Activated naive CD4-positive, alpha-beta T cell treated with anti-CD3 and anti-CD28 coated beads, Interleukin-2, amount 10 ng/mL, durations not matched to agents 7 days and 5 days (primary cell): ENCODE data around the gene SLC22A6.
A peak's percentile ranks its signal among the peaks of the same experiment; 100 is the strongest.

Source experiments
- CTCF ChIA-PET: fragments of 350-600 bp; sonication (Branson Sonifier 250); formaldehyde crosslinking; loops from one replicate; lab custom pipeline; 2021; ENCODE audit warnings: antibody characterized with exemption; lab: Charles Lee
- DNase-seq: peaks from one replicate; pipeline ENCODE4 v3.0.0-alpha.2; 2020
- H3K27ac Mint-ChIP-seq: one replicate; pipeline ENCODE4 v1.8.0; 2021; ENCODE audit warnings: mild to moderate bottlenecking, moderate library complexity, mixed read lengths
- H3K27me3 Mint-ChIP-seq: one replicate; pipeline ENCODE4 v1.8.0; 2021; ENCODE audit warnings: mild to moderate bottlenecking, mixed read lengths
- H3K36me3 Mint-ChIP-seq: one replicate; pipeline ENCODE4 v1.8.0; 2021; ENCODE audit warnings: mixed read lengths
- H3K4me1 Mint-ChIP-seq: one replicate; pipeline ENCODE4 v1.8.0; 2021; ENCODE audit warnings: mixed read lengths
- H3K4me3 Mint-ChIP-seq: one replicate; pipeline ENCODE4 v1.8.0; 2021; ENCODE audit warnings: mild to moderate bottlenecking, moderate library complexity, mixed read lengths
- H3K9me3 Mint-ChIP-seq: one replicate; pipeline ENCODE4 v1.8.0; 2021; ENCODE audit warnings: mixed read lengths

Gene SLC22A6

DNA sequence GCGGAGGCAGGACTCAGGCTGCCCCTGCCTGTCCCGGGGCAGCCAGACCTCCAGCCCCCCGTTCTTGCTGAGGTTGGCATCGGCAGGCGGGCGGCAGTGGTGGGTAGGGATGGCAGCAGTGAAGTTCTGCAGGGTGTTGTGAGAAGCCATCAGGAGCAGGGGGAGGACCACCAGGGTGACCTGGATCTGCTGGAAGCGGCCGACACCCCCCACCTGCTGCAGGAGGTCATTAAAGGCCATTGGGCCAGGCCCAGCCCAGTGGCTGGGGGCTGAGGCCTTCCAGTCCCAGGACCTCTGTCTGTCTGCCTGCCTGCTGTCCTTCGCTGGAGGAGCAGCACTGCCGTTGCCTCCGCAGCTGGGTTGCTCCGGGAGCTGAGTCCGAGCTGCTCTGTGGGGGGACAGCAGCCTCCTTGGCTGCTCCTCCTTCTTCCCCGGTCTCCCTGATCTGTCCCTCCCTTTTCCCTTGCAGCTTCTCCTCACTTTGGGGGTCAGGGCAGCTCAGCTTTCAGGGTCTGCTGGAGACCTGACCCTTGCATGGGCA lies at the start of gene SLC22A6:
SLC22A6 (minus strand) TSS at position 517 of the 541 bp plus-strand sequence; CDS start at position 240, 277 bp downstream.
- H3K36me3 Mint-ChIP-seq: no peaks in the 10 kb centered on the region
- DNase-seq: no peak
- peaks cover 17% of the 10 kb centered on the region for H3K27me3 Mint-ChIP-seq
- no peak within 1 kb of the TSS for H3K27ac Mint-ChIP-seq
- H3K4me1 Mint-ChIP-seq: no peaks in the 10 kb centered on the region
- H3K9me3 Mint-ChIP-seq: no peaks in the 10 kb centered on the region
- H3K4me3 Mint-ChIP-seq: no peak within 1 kb of the TSS
- CTCF ChIA-PET: no interaction called here

DNA sequence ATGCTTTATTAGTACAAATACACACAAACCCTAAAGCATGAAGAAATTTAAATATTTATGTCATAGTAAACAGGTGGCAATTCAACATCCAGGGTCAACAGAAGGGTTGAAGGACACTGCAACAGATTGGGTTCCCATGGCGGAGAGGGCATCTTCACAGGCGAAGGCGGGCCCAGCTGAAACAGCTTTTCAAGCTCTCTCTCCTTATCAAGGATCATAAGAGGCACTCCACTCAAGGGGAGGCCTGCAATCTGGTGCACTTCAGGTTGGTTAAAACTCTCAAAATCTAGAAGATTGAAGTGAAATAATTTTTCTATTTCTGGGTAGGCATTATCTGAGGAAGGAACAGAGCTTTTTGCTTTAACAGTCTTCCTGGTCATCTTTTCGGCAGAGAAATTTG lies 47.7 kb upstream of the SLC22A6 start:
- Mint-ChIP-seq H3K27ac (no peak overlapping the region), H3K4me3 (no peak overlapping the region), H3K4me1 (no peaks in the 10 kb centered on the region), H3K27me3 (peaks cover 24% of the 10 kb centered on the region), H3K9me3 (no peaks in the 10 kb centered on the region), H3K36me3 (no peaks in the 10 kb centered on the region)
- CTCF ChIA-PET: interaction anchor here (0.7 to 3.4 kb wide), 4 partner anchors 9 to 126 kb away, joined by 3 to 16 read pairs (median 4); no protein-coding TSS in a partner anchor
- DNase-seq: no peak

GRCh38 chr11:63023841-63024648 lies 39.3 kb upstream of the SLC22A6 start:
- Mint-ChIP-seq H3K9me3 (no peaks in the 10 kb centered on the region), H3K4me1 (no peaks in the 10 kb centered on the region), H3K27me3 (peaks cover 27% of the 10 kb centered on the region), H3K36me3 (no peaks in the 10 kb centered on the region), H3K4me3 (no peak overlapping the region), H3K27ac (peak overlapping the region; percentile 0)
- CTCF ChIA-PET: interaction anchor here (0.7 to 8.5 kb wide), 15 partner anchors 9 to 513 kb away, joined by 3 to 231 read pairs (median 5); partner anchors contain the start of gene SLC22A8
- DNase-seq: peak; percentile 88

DNA sequence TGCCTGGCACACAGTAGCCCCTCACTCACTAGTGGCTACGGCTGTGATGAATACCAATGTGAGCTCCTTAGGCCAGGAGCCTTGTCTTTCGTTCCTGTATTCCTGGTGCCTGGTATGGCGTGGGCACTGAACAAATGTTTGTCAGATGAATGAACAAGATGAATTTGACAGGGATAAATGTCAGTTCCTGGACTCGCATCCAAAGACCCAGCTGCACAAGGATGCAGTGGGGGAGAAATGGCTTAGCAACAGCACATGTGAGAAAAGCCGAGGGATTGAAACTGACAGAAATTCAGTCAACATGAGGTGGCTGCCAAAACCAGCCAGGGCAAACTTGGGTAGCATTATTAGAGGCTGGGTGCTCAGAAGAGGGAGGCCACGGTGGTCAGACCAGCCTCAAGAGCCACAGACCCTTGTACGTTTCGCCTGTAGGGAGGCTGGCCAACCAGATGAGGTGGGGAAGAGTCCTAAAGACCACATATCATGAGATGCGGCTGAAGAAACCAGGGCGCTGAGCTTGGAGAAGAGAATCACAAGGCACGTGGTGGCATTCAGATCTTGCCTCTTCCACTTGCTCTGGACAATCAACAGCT lies 38.6 kb upstream of the SLC22A6 start:
- no peak overlapping the region for H3K27ac Mint-ChIP-seq
- H3K4me1 Mint-ChIP-seq: no peaks in the 10 kb centered on the region
- no peak overlapping the region for H3K4me3 Mint-ChIP-seq
- H3K9me3 Mint-ChIP-seq: no peaks in the 10 kb centered on the region
- no peaks in the 10 kb centered on the region for H3K36me3 Mint-ChIP-seq
- DNase-seq: no peak
- CTCF ChIA-PET: interaction anchor here (0.7 to 8.5 kb wide), 17 partner anchors 9 to 514 kb away, joined by 3 to 231 read pairs (median 4); partner anchors contain the start of gene SLC22A8
- peaks cover 29% of the 10 kb centered on the region for H3K27me3 Mint-ChIP-seq

- Mint-ChIP-seq H3K27me3 (peaks cover 32% of the 10 kb centered on the region), H3K4me1 (no peaks in the 10 kb centered on the region), H3K4me3 (no peak overlapping the region), H3K27ac (no peak overlapping the region), H3K9me3 (no peaks in the 10 kb centered on the region), H3K36me3 (no peaks in the 10 kb centered on the region)
- CTCF ChIA-PET: interaction anchor here (0.5 to 8.5 kb wide), 10 partner anchors 8 to 246 kb away, joined by 3 to 231 read pairs (median 8); no protein-coding TSS in a partner anchor
- no peak for DNase-seq
Observed at GRCh38 chr11:63022441-63022840, 37.7 kb upstream of the SLC22A6 start.

GRCh38 chr11:63020671-63021291 lies 36.0 kb upstream of the SLC22A6 start:
- CTCF ChIA-PET: interaction anchor here (0.9 to 8.5 kb wide), 8 partner anchors 9 to 116 kb away, joined by 3 to 231 read pairs (median 5); no protein-coding TSS in a partner anchor
- peak; percentile 34 for DNase-seq
- Mint-ChIP-seq H3K4me1 (no peaks in the 10 kb centered on the region), H3K36me3 (no peaks in the 10 kb centered on the region), H3K27ac (no peak overlapping the region), H3K9me3 (no peaks in the 10 kb centered on the region), H3K27me3 (peaks cover 33% of the 10 kb centered on the region), H3K4me3 (no peak overlapping the region)

GRCh38 chr11:63019506-63019905 lies 34.7 kb upstream of the SLC22A6 start:
- Mint-ChIP-seq H3K4me1 (no peaks in the 10 kb centered on the region), H3K27me3 (peaks cover 33% of the 10 kb centered on the region), H3K9me3 (no peaks in the 10 kb centered on the region), H3K36me3 (no peaks in the 10 kb centered on the region), H3K27ac (no peak overlapping the region), H3K4me3 (no peak overlapping the region)
- DNase-seq: no peak
- CTCF ChIA-PET: interaction anchor here (6.0 to 8.5 kb wide), 2 partner anchors 10 to 114 kb away, joined by 55 to 231 read pairs; no protein-coding TSS in a partner anchor

DNA sequence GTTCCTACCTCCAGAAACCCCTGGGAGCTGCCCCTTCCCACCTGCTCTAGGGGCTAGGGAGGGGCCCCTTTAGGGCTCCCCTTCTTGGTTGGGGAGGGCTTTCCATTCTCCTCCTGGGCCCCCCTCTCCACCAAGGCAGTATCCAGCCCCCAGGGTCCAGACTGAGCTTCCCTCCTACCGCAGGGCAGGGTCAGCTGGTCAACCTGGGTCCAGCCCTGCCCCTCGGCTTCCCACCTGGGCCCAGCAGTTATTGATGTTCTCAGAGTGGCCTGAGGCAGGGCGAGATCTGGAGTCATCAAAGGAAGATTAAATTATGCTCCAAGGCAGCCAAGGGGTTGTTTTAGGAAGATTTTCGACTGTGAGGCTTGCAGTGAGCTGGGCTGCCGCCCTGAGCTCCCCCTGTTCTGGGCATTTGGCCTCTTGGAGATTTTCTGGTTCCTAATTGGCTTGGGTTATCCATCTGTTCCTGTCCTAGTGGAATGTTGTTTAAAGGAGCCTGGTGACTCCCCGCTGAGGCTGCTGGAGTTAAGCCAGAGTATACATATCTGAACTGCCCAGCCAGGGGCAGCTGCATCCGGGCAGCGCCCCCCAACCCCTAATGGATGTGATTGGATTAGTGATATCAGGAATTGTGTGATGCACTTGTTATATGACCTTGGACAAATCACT lies 32.7 kb upstream of the SLC22A6 start:
- no peak for DNase-seq
- H3K4me3 Mint-ChIP-seq: no peak overlapping the region
- CTCF ChIA-PET: interaction anchor here (8.5 kb wide), 1 partner anchor 112 kb away, joined by 231 read pairs; no protein-coding TSS in a partner anchor
- peaks cover 28% of the 10 kb centered on the region for H3K27me3 Mint-ChIP-seq
- H3K4me1 Mint-ChIP-seq: no peaks in the 10 kb centered on the region
- no peak overlapping the region for H3K27ac Mint-ChIP-seq
- no peaks in the 10 kb centered on the region for H3K36me3 Mint-ChIP-seq
- no peaks in the 10 kb centered on the region for H3K9me3 Mint-ChIP-seq

- H3K27me3 Mint-ChIP-seq: peaks cover 23% of the 10 kb centered on the region
- no peak for DNase-seq
- no peaks in the 10 kb centered on the region for H3K9me3 Mint-ChIP-seq
- CTCF ChIA-PET: interaction anchor here (0.7 to 2.0 kb wide), 3 partner anchors 8 to 110 kb away, joined by 3 to 6 read pairs (median 3); no protein-coding TSS in a partner anchor
- no peak within 1 kb of the TSS for H3K27ac Mint-ChIP-seq
- no peak within 1 kb of the TSS for H3K4me3 Mint-ChIP-seq
- H3K36me3 Mint-ChIP-seq: no peaks in the 10 kb centered on the region
- H3K4me1 Mint-ChIP-seq: no peaks in the 10 kb centered on the region
Observed at GRCh38 chr11:63015521-63016215, 30.9 kb upstream of the SLC22A6 start, which contains the start of gene SLC22A8. Gene SLC22A8, minus strand, starts transcription at chr11:63015841. Its CDS starts 883 bp downstream, at chr11:63014958.

DNA sequence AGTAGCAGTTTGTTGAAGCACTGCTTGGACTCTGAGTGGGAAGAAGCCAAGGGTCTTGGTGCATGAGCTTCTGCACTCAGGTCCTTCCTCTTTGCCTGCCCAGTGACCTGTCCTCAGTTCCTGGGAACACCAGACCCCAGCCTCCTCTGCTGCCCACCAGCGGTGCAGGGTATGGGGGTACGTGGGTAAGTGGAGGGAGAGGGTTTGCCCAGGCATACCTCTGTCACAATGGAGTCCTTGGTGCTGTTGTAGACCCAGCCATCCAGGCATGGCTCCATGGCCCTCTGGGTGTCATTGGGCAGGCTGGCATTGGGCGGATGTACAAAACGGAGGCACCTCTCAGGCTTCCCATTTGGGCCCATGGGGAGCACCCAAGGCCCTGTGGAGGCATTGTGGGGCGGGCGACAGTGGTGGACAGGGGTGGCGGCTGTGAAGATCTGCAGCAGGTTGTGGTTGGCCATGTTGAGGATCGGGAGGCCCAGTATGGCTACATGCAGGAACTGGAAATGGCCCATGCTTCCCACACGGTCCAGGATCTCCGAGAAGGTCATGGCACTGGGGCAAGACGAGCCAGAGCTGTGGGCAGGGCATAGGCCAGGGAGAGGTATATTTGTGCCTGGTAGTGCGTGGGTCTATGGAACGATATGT lies 29.8 kb upstream of the SLC22A6 start:
- Mint-ChIP-seq H3K4me1 (no peaks in the 10 kb centered on the region), H3K4me3 (no peak overlapping the region), H3K27ac (no peak overlapping the region), H3K27me3 (peaks cover 23% of the 10 kb centered on the region), H3K36me3 (no peaks in the 10 kb centered on the region), H3K9me3 (no peaks in the 10 kb centered on the region)
- no peak for DNase-seq
- CTCF ChIA-PET: interaction anchor here (2.0 kb wide), 1 partner anchor 9 kb away, joined by 6 read pairs; no protein-coding TSS in a partner anchor

- CTCF ChIA-PET: interaction anchor here (2.2 to 8.3 kb wide), 2 partner anchors 9 to 107 kb away, joined by 5 to 55 read pairs; no protein-coding TSS in a partner anchor
- peaks cover 16% of the 10 kb centered on the region for H3K27me3 Mint-ChIP-seq
Observed at GRCh38 chr11:63012839-63013238, 28.1 kb upstream of the SLC22A6 start.

DNA sequence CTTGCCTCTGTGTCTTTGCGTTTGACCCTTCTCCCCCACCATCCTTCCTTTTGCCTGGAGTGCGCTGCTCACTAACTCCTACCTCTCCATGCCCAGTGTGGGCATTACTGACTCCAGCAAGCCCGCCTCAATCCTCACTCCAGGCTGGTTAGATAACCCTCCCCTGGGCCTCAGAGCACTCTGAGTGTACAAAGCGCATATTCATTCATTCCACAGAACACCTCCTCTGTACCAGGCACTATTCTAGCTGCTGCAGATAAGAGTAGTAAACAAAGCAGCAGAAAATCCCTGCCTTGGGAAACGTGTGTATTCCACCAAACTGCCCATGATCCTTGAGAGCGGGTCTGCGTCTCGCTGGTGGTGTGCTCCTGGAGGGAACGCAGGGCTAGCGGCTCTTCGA lies 27.7 kb upstream of the SLC22A6 start:
- no peak for DNase-seq
- H3K27me3 Mint-ChIP-seq: peaks cover 16% of the 10 kb centered on the region
- H3K9me3 Mint-ChIP-seq: no peaks in the 10 kb centered on the region
- H3K4me3 Mint-ChIP-seq: no peak overlapping the region
- H3K4me1 Mint-ChIP-seq: no peaks in the 10 kb centered on the region
- no peak overlapping the region for H3K27ac Mint-ChIP-seq
- H3K36me3 Mint-ChIP-seq: no peaks in the 10 kb centered on the region
- CTCF ChIA-PET: interaction anchor here (2.2 to 8.3 kb wide), 2 partner anchors 10 to 107 kb away, joined by 5 to 55 read pairs; no protein-coding TSS in a partner anchor

More at GRCh38 chr11:63012839-63013238, 28.1 kb upstream of the SLC22A6 start:
- DNase-seq: no peak
- no peaks in the 10 kb centered on the region for H3K9me3 Mint-ChIP-seq
- H3K36me3 Mint-ChIP-seq: no peaks in the 10 kb centered on the region
- no peaks in the 10 kb centered on the region for H3K4me1 Mint-ChIP-seq
- no peak overlapping the region for H3K27ac Mint-ChIP-seq
- no peak overlapping the region for H3K4me3 Mint-ChIP-seq
